ENCODE measurements around the gene GOLGA8B.
A peak's percentile ranks its signal among the peaks of the same experiment; 100 is the strongest.
"Not testable (repeated sequence)": the region's sequence is repeated elsewhere in the genome, so short reads cannot be mapped to it uniquely, and the experiment has no call there.

Gene GOLGA8B

DNA sequence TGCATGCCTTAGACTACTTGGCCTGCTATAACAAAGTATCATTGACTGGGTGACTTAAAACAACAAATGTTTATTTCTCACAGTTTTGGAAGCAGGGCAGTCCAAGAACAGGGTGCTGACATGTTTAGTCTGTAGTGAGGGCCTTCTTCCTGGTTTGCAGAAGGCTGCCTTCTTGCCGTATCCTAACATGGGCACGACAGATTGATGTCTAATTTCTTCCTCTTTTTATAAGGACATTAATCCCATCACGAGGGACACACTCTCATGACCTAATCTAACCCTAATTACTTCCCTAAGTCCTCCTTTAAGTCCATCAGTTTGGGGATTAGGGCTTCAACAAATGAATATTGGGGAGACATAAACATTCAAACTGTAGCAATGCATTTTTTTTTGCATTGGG lies 10.9 kb upstream of the GOLGA8B start:
- DNase-seq: no peak

DNA sequence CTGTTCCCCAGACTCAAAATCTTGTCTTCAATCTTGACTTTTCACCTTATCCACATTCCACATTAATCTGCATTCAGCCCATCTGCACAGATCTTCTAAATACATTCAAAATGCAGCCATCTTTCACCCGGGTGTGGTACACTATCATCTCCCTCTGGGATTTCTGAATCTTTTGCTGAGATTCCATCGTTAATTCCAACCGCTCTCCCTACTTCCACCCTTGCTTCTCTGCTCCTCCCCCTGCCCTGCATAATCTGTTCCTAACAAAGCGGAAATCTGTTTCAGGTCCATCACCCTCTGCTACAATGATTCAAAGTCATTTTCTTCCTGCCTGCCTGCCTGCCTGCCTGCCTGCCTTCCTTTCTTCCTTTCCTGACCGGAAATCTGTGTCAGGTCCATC lies 7.9 kb upstream of the GOLGA8B start:
- DNase-seq: no peak

DNA sequence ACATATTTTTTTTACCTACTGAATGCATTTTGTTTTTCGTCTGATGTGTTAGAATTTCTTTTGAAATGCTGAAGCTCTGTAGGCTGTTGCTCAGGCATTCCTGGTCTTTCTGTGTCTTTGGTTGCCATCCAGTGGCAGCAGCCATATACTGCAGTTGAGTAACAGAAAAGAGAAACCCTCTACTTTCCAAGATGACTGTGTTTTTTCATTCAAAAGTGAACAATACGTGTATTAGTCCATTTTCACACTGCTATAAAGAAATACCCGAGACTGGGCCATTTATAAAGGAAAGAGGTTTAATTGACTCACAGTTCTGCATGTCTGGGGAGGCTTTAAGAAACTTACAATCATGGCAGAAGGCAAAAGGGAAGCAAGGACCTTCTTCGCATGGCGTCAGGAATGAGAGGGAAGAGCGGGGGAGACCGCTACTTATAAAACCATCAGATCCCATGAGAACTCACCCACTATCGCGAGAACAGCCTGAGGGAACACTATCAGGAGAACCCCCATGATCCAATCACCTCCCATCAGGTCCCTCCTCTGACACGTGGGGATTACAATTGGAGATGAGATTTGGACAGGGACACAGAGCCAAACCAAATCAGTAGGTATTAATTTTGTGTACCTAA lies 4.7 kb upstream of the GOLGA8B start:
- DNase-seq: peak; percentile 56 to 62

DNA sequence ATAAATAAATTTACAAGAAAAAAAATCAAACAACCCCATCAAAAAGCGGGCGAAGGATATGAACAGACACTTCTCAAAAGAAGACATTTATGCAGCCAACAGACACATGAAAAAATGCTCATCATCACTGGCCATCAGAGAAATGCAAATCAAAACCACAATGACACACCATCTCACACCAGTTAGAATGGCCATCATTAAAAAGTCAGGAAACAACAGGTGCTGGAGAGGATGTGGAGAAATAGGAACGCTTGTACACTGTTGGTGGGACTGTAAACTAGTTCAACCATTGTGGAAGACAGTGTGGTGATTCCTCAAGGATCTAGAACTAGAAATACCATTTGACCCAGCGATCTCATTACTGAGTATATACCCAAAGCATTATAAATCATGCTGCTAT lies 2.5 kb upstream of the GOLGA8B start:
- not testable (repeated sequence) for DNase-seq

DNA sequence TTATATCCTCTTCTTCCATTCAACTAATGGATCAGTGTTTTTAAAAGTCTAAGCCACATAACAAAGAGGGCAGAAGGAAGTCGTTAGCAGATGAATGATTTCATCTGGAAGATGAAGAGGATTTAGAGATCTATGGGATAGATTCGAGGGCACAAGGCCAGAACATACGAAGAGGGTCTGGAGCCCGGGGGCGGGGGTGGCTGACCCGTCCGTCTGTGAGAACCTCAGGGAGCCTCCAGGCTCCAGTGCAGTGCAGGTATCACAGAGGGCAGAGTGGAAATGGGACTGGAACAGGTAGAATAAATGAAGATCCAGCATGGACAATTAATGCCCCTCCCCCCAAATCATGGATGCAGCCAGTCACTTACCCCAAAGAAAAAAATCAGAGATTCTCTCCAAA lies 1.5 kb upstream of the GOLGA8B start:
- DNase-seq: no peak

DNA sequence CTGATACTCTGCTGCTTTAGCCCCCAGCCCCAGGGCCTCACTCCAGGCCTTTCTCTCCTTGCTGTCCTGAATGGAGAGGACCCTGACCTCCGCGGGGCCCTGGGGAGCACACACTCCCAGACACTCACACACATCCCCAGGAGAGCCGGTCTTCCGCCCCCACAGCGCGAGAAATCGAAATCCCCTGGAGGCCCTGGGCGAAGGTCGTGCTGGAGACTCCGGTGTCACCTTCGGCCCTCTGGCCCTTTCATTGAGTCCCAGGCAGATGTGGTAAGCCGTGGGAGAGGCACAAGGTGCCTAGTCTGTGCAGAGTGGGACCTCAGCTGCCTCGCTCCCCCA lies 848 bp upstream of the GOLGA8B start:
- DNase-seq: no peak

DNA sequence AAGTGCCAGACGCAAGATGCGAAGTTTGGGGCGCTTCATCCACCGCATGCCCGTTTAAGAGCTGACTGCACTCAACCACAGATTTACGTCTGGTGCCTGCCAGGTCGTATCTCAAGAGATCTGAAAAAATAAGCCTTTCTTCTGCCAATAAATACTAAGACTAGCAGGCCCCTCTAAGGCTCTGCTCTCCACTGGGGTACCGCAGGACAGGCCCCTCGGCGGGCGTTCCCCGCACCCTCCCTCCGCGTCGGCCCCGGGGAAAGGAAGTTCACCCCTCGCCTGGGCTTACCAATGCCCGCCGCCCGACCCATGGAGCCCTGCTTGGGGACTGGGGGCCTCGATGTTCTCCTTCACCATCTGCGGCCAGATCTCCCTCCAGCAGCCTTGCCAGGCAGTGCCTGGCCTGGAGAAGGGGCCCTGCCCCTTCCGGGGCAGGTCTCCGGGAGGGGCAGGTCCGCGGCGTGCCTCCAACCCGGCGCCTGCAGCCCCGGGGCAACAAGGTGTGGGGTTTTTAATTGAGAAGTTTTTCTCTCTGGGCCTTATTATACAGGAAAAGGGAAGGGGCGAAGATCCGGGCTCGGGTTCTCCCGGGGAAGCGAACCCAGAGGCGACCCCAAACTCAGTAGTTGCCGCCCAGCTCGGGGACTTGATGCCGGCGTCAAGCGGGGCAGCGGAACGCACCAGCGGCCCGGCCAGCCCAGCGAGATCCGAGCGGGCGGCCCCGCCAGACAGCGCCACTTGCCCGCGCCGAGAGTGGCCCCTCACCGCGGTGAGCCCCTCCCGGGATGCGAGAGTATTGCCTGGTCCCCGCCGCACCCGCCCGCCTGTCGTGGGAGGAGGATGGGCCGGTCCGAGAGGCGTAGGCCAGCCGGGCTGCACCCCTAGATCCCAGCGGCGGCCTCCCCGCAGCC lies 735 bp downstream of the GOLGA8B start:
- peak in 1 of 2 experiments; percentile 18 for DNase-seq

DNA sequence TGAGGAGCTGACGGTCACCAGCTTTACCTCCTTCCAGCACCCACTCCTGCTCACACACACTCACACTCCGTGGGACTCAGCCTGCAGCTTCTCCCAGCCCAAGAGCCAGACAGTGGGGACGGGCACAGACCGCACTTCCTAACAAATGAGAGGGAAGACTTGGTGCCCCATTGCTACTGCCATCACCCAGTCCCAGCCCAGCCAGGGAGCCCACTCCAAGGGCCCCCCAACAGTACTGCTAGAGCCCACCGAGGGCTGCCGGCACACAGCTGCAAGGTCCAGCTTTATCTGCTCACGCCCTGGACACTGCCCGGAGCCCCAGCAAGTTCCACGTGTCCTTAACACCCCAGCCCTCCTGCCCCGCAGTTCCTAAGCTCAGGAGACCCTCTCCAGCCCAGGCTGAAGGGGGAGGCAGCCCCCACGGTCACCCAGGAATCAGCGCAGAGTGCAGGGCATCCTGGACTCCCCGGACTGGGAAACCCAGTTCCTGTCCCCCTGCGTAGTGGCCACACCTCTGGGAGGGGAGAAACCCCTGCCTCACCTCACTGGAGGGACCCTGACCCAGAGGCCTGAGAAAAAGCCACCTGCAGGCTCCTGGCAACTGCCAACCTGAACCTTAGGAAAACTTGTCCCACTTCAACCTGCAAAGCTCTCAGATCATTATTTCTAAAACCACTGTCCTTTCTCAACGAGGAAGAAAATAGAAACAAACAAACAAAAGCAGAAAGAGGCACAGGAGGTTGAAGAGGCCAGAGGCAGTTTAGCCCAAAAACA lies 1.6 kb downstream of the GOLGA8B start:
- not testable (repeated sequence) for DNase-seq

DNA sequence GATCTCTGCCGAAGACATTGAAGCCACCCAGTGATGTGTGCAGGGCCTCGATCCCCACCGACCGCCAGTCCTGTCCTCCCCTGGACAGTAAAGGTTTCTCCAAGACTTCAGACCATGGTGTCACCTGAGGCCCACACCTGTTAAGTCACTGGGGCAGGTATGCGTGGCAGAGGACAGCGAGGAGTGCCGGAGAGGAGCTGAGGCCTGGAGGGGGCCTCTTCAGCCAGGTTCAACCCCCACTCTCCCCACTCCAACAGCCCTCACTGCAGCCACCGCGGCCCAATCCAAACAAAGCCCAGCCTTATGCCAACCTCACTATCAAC lies 2.4 kb downstream of the GOLGA8B start:
- DNase-seq: no peak

DNA sequence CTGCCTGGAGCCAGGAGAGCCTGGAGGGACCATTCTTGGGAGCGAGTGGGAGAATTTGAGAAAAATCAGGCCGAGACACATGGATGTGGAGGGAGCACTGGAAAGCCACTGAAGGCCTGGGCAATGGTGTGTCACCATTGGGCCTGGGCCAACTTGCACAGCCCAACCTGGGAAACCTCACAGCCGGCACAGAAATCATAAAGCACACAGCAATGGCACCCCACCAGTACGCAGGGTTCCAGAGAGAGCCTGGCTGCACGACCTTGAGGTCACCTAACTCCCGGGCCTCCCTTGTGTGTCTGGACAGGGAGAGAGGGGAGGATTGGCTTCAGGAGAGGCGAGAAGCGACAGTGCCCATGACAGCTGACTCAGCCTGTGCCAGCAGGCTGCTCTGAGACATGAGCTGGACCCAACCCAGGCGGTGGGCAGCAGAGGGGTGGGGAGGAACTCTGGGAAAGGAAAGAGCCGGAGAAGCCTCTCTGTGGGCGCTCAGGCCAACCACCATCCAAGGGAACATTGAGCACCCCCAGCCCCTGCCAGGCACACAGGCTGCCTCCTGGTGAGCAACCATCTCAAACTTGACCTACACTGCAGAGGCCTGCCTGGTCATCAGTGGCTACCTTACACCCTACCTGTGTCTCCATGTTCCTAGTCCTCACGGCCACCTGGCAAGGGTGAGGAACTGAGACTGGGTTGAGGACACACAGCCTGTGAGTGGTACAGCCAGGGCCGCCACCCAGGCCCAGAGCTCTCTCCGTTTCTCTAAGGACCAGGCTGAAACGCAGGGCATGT lies 3.0 kb downstream of the GOLGA8B start:
- not testable (repeated sequence) for DNase-seq

DNA sequence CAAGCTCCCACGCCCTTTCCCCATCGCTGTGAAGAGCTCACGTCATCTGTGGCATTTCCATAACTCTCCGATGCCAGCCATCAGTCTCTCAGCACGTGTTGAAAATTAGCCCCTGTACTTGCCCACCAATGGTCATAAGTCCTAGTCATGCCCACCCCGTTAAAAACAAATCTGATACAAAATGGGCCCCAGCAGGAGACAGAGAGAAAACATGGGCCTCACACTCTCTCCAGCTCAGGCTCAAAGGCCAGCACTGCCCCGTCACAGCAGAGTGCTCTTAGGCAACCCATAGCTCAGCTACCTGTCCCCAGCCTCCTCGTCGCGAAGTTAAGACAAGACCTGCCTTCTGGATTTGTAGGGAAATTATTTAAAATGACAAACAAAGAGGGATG lies 5.2 kb downstream of the GOLGA8B start:
- DNase-seq: no peak

DNA sequence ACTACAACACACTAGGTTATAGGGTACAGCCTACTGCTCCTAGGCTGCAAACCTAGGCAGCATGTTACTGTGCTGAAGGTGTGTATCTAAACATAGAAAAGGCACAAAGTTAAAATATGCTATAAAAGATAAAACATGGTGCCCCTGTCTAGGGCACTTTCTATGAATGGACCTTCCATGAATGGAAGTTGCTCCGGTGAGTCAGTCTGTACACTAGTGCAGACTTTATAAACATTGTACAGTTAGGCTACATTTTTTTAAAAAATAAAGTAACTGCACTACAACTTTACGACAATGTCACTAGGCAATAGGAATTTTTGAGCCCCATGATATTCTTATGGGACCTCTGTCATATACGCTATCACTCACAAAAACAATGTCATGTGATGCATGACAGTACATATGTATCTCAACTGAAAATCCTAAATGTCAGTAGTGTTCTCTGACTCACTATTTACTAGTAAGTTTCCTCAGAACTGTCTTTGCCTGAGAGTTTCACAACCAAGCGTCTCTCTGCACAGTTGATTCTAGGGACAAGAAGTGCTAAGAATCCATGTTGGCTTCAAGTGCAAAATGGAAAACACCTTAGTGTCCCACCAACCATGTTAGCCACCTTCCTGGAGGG lies 5.7 kb downstream of the GOLGA8B start:
- not testable (repeated sequence) for DNase-seq

DNA sequence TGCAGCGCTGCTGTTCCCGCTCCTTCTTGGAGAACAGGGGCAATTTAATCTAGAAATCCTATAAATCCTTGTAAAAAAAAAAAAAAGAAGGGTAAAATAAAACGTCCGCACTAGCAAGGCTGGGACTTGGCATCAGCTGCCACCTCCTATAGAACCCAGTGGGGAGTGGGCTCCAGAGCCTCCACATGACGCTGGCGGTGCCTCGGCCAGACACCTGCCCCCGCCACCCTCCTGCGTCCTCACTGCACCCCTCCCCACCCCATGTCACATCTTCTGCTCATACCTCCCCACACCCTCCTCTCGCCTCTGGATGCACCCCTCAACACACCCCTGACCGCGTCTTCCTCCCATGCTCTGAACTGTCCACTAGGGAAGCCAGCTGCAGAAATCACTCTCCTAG lies 8.4 kb downstream of the GOLGA8B start:
- not testable (repeated sequence) for DNase-seq

DNA sequence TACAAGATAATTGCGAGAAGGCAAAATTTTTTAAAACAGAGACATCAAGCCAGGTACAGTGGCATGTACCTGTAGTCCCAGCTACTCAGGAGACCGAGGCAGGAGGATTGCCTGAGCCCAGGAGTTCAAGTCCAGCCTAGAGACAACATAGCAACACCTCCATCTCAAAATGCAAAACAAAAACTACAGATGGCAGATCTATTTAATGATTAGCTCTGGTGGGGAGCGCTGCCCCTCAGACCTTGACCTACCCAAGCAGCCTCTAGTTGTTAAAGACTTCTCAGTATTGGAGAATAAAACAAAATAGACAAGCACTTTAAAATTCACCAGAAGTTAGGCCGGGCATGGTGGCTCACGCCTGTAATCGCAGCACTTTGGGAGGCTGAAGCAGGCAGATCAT lies 10.5 kb downstream of the GOLGA8B start:
- DNase-seq: not testable (repeated sequence)

DNA sequence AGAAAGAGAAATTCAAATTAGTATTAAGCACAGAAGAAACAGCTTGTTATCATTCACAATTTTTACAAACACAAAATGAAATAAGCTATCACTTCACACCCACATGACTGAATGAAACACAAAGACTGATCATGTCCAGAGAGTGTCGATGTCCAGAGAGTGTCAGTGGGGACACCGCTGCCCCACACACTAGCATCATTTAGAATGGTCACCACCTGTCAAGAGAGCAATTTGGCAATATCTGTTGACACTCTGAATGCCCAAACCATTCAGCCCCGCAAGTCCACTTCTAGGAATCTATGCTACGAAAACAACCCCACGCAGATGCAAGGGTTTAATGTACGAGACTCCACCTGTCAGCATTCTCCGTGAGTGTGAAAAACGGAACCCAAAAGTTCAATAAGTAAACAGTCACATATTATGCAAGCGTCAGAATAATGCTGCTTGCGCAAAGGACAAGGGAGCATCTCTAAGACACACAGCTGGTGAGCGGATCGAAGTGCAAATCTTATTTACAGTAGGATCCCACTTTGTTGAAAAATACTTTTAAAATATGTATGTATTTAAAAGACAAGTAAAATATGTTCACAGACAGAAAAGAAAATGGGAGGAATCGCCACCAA lies 11.3 kb downstream of the GOLGA8B start:
- DNase-seq: not testable (repeated sequence)

DNA sequence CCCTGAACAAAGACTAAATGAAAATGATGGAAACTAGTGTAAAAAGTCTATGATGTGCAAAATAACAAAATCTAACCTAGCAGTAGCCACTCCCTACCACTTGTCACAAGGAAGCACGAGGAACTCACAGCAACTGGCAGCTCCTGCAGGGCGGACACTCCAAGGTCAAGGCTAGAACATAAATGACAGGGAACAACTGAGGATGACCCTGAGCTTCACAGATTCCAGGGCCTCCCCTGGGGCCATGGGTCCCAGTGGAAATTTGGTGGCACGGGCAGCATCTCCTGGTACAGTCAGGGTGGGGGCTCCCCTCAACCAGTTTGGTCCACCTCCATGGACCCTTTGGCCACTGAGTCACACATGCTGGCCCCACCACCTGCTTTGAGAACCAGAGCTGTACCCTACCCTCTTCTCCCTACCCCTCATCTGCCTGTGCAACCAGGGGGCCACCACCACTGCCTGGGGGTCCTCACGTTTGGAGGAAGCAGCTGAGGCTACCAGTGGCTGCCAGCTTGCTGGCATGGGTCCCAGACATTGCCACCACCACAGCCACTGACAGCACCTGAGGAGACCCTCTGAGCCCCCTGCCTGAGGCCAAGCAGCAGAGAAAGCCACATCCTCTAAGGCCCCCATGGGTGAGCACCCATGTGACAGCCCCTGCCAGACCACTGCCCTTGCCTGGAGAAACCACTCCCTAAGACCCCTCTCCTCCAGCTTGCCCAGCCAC lies 13.6 kb downstream of the GOLGA8B start:
- DNase-seq: not testable (repeated sequence)

DNA sequence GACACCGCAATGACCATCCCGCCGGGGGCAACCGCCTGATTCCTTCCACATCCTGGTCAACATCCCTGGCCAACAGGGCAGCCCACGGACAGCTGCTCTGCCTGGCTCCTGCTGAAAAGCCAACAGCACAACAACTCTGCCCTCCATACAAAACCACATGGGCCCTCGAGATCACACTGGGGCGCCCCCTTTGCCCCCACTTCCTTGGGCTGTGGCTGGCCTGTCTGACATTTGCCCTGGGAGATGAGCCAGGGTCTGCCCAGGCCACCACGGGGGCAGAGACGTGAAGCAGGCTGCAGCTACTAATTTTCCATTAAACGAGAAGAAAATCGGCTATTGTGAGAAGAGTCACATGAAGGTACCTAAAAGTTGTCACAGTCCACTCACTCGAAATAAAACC lies 16.3 kb downstream of the GOLGA8B start:
- DNase-seq: not testable (repeated sequence)

DNA sequence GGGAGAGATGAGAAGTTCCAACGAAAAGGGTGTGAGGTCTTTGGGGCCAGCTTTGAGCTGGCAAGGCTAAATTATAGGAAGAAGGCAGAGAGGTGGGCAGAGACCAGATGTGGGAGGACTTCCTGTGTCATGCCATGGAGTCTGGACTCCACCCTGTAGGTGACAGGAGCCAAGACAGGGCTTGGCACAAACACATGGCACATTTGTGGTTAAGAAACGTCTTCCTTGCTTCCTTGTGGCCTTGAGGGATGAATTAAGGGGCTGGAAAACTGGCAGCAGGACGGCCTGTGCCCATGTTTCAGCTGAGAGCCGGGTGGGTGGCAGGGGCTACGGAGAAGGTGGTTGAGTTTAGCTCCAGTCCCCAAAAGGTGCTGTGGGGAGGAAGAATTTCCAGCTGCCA lies 18.7 kb downstream of the GOLGA8B start:
- DNase-seq: not testable (repeated sequence)

DNA sequence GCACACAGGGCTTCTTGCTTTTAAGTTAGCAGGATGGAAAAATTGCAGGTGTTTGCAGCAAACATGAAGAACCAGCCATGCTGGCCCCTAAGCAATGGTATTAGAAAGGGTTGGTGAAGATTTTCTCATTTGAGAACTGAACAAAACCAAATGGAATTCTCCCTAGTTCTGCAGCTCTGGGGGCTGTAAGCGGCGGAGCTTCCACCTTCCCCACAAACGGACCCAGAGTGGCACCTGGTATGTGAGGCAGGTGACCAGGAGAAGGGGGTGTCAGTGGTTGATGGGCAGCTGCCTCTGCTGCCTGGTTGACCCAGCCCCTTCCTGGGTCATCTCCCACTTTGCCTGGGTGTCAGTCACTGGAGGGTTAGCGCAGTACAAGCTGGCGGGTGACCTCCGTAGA lies 22.6 kb downstream of the GOLGA8B start:
- DNase-seq: not testable (repeated sequence)

DNA sequence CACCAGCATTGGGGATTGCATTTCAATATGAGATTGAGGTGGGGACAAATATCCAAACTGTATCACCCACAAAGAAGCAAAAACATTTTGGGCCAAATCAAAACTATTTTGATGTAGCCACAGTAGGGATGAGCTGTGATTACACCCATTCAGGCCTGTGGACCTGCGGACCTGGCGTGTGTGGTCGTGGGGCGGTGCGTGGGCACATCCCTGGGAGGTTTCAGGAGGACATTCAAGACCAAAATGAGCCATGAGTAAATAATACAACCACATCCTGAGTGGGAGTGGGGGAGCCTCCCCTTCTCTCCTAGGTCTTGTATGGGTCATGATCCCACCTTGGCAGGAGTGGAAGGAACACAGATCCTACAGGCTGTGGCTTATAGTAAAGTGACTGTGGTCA lies 23.7 kb downstream of the GOLGA8B start:
- not testable (repeated sequence) for DNase-seq

DNA sequence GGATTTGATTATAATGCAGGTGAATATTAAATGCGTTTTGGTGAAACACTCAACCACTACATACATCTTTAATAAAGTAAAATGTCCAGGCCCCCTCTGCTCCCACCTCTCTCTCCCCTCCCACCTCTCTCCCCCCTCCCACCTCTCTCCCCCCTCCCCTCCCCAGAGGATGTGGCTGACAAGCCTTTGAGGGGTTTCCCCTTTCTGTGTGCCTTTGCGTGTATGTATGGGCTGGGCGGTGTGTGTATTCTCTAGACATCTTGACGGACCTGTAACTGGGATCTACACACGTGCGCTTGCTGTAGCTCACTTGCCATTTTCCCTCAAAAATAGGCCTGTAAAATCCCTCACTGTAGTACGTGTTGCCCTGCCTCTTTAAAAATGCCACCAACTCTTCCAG lies 28.3 kb downstream of the GOLGA8B start:
- not testable (repeated sequence) for DNase-seq

Data from activated CD4-positive, alpha-beta T cell treated with anti-CD3 and anti-CD28 coated beads, Interleukin-2, amount 50 U/mL, for 4 hours (primary cell).